ENCODE data around the gene THAP12.

The THAP12 gene

GRCh38 chr11:76318744-76319384, 62.1 kb downstream of the THAP12 start:
- TF ChIP-seq JUND (IDR thresholded peaks at IDR 0.05; ENCODE audit: low read depth) = no peak
- DNase-seq (ENCODE audit: low read depth in 1 of 2, low spot score in 1 of 2) = peak; percentile 83 to 85
- in situ Hi-C loops (cut with HindIII; ENCODE audit: low pct_unique_long_range_greater_than_20kb, low sequenced_read_pairs) = no loop called here

GRCh38 chr11:76317296-76317695, 63.6 kb downstream of the THAP12 start:
- DNase-seq (ENCODE audit: low read depth in 1 of 2, low spot score in 1 of 2) = no peak
- no peak for TF ChIP-seq JUND (IDR thresholded peaks at IDR 0.05; ENCODE audit: low read depth)
- in situ Hi-C loops (cut with HindIII; ENCODE audit: low pct_unique_long_range_greater_than_20kb, low sequenced_read_pairs) = no loop called here

- no peak for DNase-seq (ENCODE audit: low read depth in 1 of 2, low spot score in 1 of 2)
- no peak for TF ChIP-seq JUND (IDR thresholded peaks at IDR 0.05; ENCODE audit: low read depth)
- in situ Hi-C loops (cut with HindIII; ENCODE audit: low pct_unique_long_range_greater_than_20kb, low sequenced_read_pairs) = no loop called here
These were observed 64.2 kb downstream of the THAP12 start for GRCh38 chr11:76316726-76317125.

GRCh38 chr11:76315182-76315853, 65.6 kb downstream of the THAP12 start:
- DNase-seq (ENCODE audit: low read depth in 1 of 2, low spot score in 1 of 2) = no peak
- TF ChIP-seq JUND (IDR thresholded peaks at IDR 0.05; ENCODE audit: low read depth) = no peak
- in situ Hi-C loops (cut with HindIII; ENCODE audit: low pct_unique_long_range_greater_than_20kb, low sequenced_read_pairs) = no loop called here

- no peak for TF ChIP-seq JUND (IDR thresholded peaks at IDR 0.05; ENCODE audit: low read depth)
- in situ Hi-C loops (cut with HindIII; ENCODE audit: low pct_unique_long_range_greater_than_20kb, low sequenced_read_pairs) = no loop called here
- no peak for DNase-seq (ENCODE audit: low read depth in 1 of 2, low spot score in 1 of 2)
These were observed 66.2 kb downstream of the THAP12 start for GRCh38 chr11:76314741-76315090.

- peak; percentile 42 to 75 for DNase-seq (ENCODE audit: low read depth in 1 of 2, low spot score in 1 of 2)
- in situ Hi-C loops (cut with HindIII; ENCODE audit: low pct_unique_long_range_greater_than_20kb, low sequenced_read_pairs) = no loop called here
- no peak; the same call in 1 of the 2 replicates for TF ChIP-seq JUND (IDR thresholded peaks at IDR 0.05; ENCODE audit: low read depth)
These were observed 66.8 kb downstream of the THAP12 start for GRCh38 chr11:76313913-76314740.

- DNase-seq (ENCODE audit: low read depth in 1 of 2, low spot score in 1 of 2) = no peak
- in situ Hi-C loops (cut with HindIII; ENCODE audit: low pct_unique_long_range_greater_than_20kb, low sequenced_read_pairs) = no loop called here
- TF ChIP-seq JUND (IDR thresholded peaks at IDR 0.05; ENCODE audit: low read depth) = no peak
These were observed 67.7 kb downstream of the THAP12 start for GRCh38 chr11:76313271-76313670.

- DNase-seq (ENCODE audit: low read depth in 1 of 2, low spot score in 1 of 2) = no peak
- in situ Hi-C loops (cut with HindIII; ENCODE audit: low pct_unique_long_range_greater_than_20kb, low sequenced_read_pairs) = no loop called here
- TF ChIP-seq JUND (IDR thresholded peaks at IDR 0.05; ENCODE audit: low read depth) = no peak
These were observed 69.9 kb downstream of the THAP12 start for GRCh38 chr11:76310832-76311595.

- in situ Hi-C loops (cut with HindIII; ENCODE audit: low pct_unique_long_range_greater_than_20kb, low sequenced_read_pairs) = no loop called here
- no peak for DNase-seq (ENCODE audit: low read depth in 1 of 2, low spot score in 1 of 2)
- no peak for TF ChIP-seq JUND (IDR thresholded peaks at IDR 0.05; ENCODE audit: low read depth)
These were observed 72.8 kb downstream of the THAP12 start for GRCh38 chr11:76307978-76308747.

GRCh38 chr11:76307396-76307795, 73.5 kb downstream of the THAP12 start:
- DNase-seq (ENCODE audit: low read depth in 1 of 2, low spot score in 1 of 2) = no peak
- in situ Hi-C loops (cut with HindIII; ENCODE audit: low pct_unique_long_range_greater_than_20kb, low sequenced_read_pairs) = no loop called here
- TF ChIP-seq JUND (IDR thresholded peaks at IDR 0.05; ENCODE audit: low read depth) = no peak

GRCh38 chr11:76303399-76303798, 77.5 kb downstream of the THAP12 start:
- in situ Hi-C loops (cut with HindIII; ENCODE audit: low pct_unique_long_range_greater_than_20kb, low sequenced_read_pairs) = no loop called here
- no peak for TF ChIP-seq JUND (IDR thresholded peaks at IDR 0.05; ENCODE audit: low read depth)
- DNase-seq (ENCODE audit: low read depth in 1 of 2, low spot score in 1 of 2) = no peak

GRCh38 chr11:76302996-76303395, 77.9 kb downstream of the THAP12 start:
- no peak for DNase-seq (ENCODE audit: low read depth in 1 of 2, low spot score in 1 of 2)
- in situ Hi-C loops (cut with HindIII; ENCODE audit: low pct_unique_long_range_greater_than_20kb, low sequenced_read_pairs) = no loop called here
- no peak for TF ChIP-seq JUND (IDR thresholded peaks at IDR 0.05; ENCODE audit: low read depth)
